ENCODE results near the gene POR.

The POR gene

GRCh38 chr7:75914655-75915415 lies at the start of gene POR:
POR (plus strand) TSS chr7:75915155; CDS start chr7:75954002, 38,847 bp downstream.
- Histone ChIP-seq H3K4me1 (ENCODE audit: insufficient read depth, low read length, severe bottlenecking) (peaks cover 22% of the 10 kb centered on the region), H3K36me3 (ENCODE audit: insufficient read depth, low read length) (no peaks in the 10 kb centered on the region; the same call in 1 of the 2 replicates), H4K20me1 (ENCODE audit: insufficient read depth, low read length) (no peaks in the 10 kb centered on the region), H3K9ac (ENCODE audit: low read length) (peak within 1 kb of the TSS; percentile 73), H3K27ac (ENCODE audit: low read depth, low read length, poor library complexity, severe bottlenecking) (peak within 1 kb of the TSS; percentile 6), H3K9me2 (ENCODE audit: low read depth, low read length) (no peaks in the 10 kb centered on the region), H3F3A (ENCODE audit: insufficient read depth, low read length) (no peaks in the 10 kb centered on the region), H3K9me3 (ENCODE audit: low read length) (no peaks in the 10 kb centered on the region), H3K27me3 (ENCODE audit: insufficient read depth, low read length) (no peaks in the 10 kb centered on the region; the same call in 1 of the 2 replicates), H3K4me2 (ENCODE audit: low read length) (peak within 1 kb of the TSS; percentile 90), H3K79me2 (ENCODE audit: insufficient read depth, low read length) (peaks cover 4% of the 10 kb centered on the region; the same call in 1 of the 2 replicates), H3K4me3 (ENCODE audit: low read depth, low read length, poor library complexity, severe bottlenecking) (peak within 1 kb of the TSS; percentile 78), H2AFZ (ENCODE audit: low read length) (no peak within 1 kb of the TSS)
- no peak for TF ChIP-seq EZH2 (IDR thresholded peaks at IDR 0.05; ENCODE audit: borderline replicate concordance, low read length)
- TF ChIP-seq CTCF (IDR thresholded peaks at IDR 0.05; ENCODE audit: low read length): no peak

GRCh38 chr7:75866114-75866488 lies 48.9 kb upstream of the POR start:
- H3K9me2 ChIP-seq (ENCODE audit: low read depth, low read length): no peaks in the 10 kb centered on the region
- H3K9me3 ChIP-seq (ENCODE audit: low read length): no peaks in the 10 kb centered on the region
- no peaks in the 10 kb centered on the region for H3K79me2 ChIP-seq (ENCODE audit: insufficient read depth, low read length)
- no peak overlapping the region for H3K27ac ChIP-seq (ENCODE audit: low read depth, low read length, poor library complexity, severe bottlenecking)
- TF ChIP-seq EZH2 (IDR thresholded peaks at IDR 0.05; ENCODE audit: borderline replicate concordance, low read length) (no peak), CTCF (IDR thresholded peaks at IDR 0.05; ENCODE audit: low read length) (no peak)
- H3K4me3 ChIP-seq (ENCODE audit: low read depth, low read length, poor library complexity, severe bottlenecking): no peak overlapping the region
- no peak overlapping the region for H3K9ac ChIP-seq (ENCODE audit: low read length)
- no peaks in the 10 kb centered on the region for H3K27me3 ChIP-seq (ENCODE audit: insufficient read depth, low read length)
- H3K4me1 ChIP-seq (ENCODE audit: insufficient read depth, low read length, severe bottlenecking): no peaks in the 10 kb centered on the region
- no peak overlapping the region for H3K4me2 ChIP-seq (ENCODE audit: low read length)
- H3K36me3 ChIP-seq (ENCODE audit: insufficient read depth, low read length): no peaks in the 10 kb centered on the region
- H2AFZ ChIP-seq (ENCODE audit: low read length): no peak overlapping the region
- H4K20me1 ChIP-seq (ENCODE audit: insufficient read depth, low read length): no peaks in the 10 kb centered on the region
- no peaks in the 10 kb centered on the region for H3F3A ChIP-seq (ENCODE audit: insufficient read depth, low read length)

GRCh38 chr7:75866489-75867389 lies 48.2 kb upstream of the POR start:
- no peaks in the 10 kb centered on the region for H3K9me3 ChIP-seq (ENCODE audit: low read length)
- no peaks in the 10 kb centered on the region for H3F3A ChIP-seq (ENCODE audit: insufficient read depth, low read length)
- TF ChIP-seq EZH2 (IDR thresholded peaks at IDR 0.05; ENCODE audit: borderline replicate concordance, low read length) (no peak), CTCF (IDR thresholded peaks at IDR 0.05; ENCODE audit: low read length) (peak; percentile 93)
- H3K9ac ChIP-seq (ENCODE audit: low read length): no peak overlapping the region
- H3K4me3 ChIP-seq (ENCODE audit: low read depth, low read length, poor library complexity, severe bottlenecking): no peak overlapping the region
- no peaks in the 10 kb centered on the region for H3K36me3 ChIP-seq (ENCODE audit: insufficient read depth, low read length)
- H3K9me2 ChIP-seq (ENCODE audit: low read depth, low read length): no peaks in the 10 kb centered on the region
- no peaks in the 10 kb centered on the region for H3K79me2 ChIP-seq (ENCODE audit: insufficient read depth, low read length)
- H3K4me1 ChIP-seq (ENCODE audit: insufficient read depth, low read length, severe bottlenecking): no peaks in the 10 kb centered on the region
- H3K27ac ChIP-seq (ENCODE audit: low read depth, low read length, poor library complexity, severe bottlenecking): no peak overlapping the region
- H3K27me3 ChIP-seq (ENCODE audit: insufficient read depth, low read length): no peaks in the 10 kb centered on the region
- no peak overlapping the region for H2AFZ ChIP-seq (ENCODE audit: low read length)
- no peaks in the 10 kb centered on the region for H4K20me1 ChIP-seq (ENCODE audit: insufficient read depth, low read length)
- H3K4me2 ChIP-seq (ENCODE audit: low read length): no peak overlapping the region

Data from OCI-LY1 (cell line).